Measurements from ENCODE around the gene SH3RF3. TPM values are rescaled to one million over a fixed set of nuclear protein-coding genes. Genes with fewer than 3 reads are reported as not detected.

SH3RF3 gene
- total RNA-seq, 1 donor from 2014 or later = 0.23 TPM

DNA sequence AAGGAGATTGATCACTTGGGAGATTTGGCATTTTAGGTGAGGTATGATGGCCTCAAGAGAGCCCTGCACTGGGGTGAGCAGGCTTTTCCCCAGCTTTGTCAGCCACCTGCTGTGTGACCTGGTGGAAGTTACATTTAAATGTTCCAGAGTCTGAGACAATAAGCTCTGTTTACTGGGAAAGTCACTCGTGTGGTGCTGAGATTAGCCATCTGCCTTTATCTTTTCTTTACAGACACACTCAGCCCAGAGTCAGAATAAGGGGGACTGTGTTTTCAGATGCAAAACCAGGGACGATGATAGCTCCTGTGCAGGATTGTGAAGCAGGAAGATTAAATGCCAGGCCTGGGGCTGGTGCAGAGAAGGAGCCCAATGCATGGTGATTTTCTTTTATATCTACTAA lies 47.9 kb downstream of the SH3RF3 start:
- intact Hi-C loops (cut with micrococcal nuclease) = no loop called here

DNA sequence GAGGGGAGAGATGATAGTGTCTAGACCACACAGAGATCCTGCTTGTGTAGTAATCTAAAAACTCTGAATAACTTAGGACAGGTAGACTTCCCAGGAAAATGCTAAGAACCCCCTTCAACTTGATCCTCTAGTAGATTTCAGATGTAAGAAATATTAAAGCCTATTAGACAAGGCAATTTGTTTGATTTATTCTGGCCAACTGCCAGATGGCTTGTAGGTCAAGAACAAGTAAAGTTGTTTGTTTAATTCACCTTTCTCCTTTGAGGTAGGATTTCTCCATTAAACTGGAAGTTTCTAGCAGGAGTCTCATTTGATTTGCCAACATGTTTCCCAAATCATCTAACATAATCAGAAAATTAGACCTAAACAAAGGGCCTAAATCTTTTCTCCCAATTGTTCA lies 48.6 kb downstream of the SH3RF3 start:
- intact Hi-C loops (cut with micrococcal nuclease) = no loop called here

DNA sequence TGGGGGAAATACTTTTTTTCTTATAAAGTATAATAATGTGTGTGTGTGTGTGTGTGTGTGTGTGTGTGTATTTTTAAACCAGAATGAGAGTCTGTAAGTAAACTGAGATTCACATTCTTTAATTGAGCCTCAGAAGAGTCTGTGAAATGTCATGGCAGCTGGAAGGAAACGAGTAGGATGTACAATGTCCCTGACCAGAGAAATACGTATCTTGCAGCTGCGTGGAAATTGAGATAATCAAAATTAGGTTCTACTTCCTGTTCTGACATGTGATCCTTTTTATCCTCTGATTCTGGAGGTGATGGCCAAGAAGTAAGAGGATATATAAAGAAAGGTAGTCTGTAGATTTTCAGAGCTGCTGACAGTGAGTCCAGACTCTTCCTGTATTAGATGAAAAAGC lies 50.0 kb downstream of the SH3RF3 start:
- intact Hi-C loops (cut with micrococcal nuclease) = no loop called here

DNA sequence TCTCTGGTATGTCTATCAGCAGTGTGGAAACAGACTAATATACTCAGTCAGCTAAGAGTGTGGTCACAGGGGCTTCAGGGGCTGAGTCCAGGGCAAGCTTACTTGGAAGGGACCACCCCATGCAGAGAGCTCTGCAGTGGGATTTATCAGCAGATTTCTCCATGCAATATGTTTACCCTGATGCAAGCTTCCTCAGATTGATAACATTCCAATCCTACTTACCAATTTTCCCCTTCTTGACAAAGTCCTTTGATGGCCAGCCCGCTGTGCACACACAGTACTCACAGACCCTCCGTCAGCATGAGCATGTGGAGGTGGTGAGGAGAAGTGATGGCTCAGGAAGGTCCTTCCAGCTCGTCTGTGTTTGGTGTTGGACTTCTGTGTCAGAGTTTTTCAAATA lies 51.8 kb downstream of the SH3RF3 start:
- intact Hi-C loops (cut with micrococcal nuclease) = no loop called here

DNA sequence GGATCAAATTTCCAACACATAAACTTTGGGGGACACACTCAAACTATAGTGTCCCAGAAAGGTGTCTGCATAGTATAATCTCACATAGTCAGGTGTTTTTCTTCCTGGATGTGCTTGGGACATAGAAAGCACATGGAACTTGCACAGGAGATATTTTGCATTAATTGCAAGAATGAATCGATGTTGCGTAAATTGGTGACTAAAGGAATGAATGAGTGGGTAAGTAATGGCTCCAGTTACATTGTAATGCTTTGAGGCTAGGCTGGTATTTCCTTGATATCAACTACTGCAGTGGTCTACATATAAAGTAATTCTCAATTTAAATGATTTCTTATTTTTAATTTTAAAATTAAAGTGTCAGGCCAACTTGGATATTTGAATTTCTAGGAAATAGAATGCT lies 53.4 kb downstream of the SH3RF3 start:
- intact Hi-C loops (cut with micrococcal nuclease) = no loop called here

DNA sequence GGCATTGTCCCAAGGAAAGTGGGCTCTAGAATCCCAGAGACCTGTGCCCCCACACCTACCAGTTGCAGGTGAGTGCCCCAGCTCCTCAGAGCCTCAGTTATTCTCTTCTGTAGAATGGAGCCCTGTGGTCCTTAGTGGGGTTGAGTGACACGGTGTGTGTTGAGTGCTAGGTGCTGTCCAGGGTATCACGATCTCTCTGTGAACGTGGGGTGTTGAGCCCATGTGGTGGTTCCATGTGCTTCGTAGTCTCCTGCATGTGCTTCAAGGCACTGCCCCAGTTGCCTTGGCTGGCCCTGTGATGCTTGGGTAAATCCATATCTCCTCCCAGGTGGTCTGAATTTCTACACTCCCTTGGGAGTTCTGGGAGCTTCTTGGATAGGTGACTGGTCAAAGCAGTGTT lies 54.9 kb downstream of the SH3RF3 start:
- intact Hi-C loops (cut with micrococcal nuclease) = no loop called here

DNA sequence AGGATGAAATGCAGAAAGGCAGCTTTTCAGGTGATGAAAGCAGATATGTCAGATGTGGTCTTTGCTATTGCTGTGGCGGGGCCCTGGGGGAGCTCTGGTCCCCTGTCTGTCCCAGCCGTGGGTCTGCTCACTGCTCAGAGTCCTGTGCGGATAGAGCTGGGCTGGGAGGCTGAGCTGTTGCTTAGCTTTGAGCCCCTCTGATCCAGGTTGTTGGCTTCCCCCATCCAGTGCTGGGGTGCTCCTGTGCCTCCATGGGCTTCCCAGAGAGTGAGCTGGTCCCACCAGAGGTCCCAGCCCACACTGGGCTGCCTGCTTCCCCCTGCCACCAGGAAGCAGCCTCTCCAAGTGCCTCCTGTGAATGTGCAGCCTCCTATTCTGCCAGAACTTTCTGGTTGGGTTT lies 55.4 kb downstream of the SH3RF3 start:
- intact Hi-C loops (cut with micrococcal nuclease) = no loop called here

DNA sequence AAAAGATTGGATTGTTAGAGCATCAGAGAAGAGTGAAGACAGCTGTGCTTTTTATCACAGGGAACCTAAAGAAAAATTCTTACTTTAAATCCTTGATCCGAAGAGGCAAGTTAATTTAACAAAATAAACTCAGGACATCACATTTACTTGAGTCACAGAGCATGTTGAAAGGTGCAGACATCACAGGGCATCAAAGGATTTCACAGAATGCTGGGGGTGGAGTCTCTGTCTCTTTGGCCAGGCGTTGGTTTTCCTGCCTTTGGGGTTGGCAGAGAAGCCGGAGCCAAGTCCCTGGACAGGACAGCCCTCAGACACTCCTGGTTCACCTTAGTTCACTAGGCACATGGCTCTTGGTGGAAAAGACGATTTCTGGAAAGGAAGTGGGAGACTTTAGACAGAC lies 56.3 kb downstream of the SH3RF3 start:
- intact Hi-C loops (cut with micrococcal nuclease) = no loop called here

DNA sequence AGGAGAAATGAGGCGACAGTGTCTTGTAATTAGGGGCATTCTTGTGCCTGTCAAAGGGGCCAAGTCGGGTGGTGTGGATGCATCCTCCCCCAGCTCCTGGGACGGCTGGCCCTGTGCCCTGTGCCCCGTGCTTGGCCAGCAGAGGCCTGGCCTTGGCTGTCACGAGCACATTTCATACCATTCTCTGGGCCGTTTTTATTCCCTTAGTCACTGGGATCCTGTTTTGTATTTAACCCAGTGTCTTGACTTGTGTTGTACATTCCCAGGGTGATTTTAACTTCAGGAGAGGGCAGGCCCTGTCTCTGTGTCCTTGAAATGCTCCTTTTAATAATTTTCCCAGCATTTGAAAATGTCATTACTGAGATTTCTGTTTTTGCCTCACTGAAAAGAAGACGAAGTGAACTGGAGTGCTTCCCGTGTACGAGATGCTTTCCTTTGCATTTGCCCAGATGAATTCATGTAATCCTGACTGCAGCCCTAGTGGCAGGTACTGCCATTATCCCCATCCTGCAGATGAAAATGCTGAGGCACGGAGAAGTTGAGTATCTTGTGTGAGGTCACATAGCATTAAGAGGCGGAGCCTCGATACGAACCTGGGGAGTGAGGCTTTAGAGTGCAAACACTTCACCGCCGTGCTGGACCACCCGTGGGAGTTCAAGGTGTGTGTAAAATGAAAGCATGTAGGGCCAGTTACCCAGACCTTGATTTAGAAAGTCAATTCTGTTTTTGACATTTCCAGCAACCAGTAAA lies 57.0 kb downstream of the SH3RF3 start:
- intact Hi-C loops (cut with micrococcal nuclease) = no loop called here

DNA sequence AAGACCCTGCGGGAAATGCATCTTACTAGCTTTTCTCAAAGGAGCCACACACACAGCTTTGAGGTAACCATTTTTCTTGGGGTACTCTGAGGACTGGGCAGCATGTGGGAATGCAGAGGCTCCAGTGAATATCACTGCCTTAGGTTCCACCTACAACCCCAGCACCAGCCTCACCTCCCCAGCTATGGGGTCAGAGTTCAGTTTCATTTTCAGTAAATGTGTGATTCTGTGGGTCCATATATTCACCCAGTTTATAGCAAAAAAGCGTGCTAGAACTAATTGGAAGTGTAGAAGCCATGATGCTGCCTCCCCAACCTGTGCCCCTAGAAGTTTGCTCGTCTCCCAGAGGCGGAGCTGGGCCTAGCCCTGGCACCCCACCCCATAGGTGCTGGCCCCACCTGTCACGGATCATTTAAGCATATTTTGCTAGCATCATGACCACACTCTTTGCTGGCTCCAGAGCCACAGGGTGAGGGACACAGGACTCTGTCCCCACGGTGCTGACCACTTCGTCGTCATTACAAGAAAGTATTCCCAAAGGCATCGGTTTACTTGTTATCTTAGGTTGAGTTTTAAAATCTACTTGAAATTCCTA lies 57.7 kb downstream of the SH3RF3 start:
- intact Hi-C loops (cut with micrococcal nuclease) = no loop called here

DNA sequence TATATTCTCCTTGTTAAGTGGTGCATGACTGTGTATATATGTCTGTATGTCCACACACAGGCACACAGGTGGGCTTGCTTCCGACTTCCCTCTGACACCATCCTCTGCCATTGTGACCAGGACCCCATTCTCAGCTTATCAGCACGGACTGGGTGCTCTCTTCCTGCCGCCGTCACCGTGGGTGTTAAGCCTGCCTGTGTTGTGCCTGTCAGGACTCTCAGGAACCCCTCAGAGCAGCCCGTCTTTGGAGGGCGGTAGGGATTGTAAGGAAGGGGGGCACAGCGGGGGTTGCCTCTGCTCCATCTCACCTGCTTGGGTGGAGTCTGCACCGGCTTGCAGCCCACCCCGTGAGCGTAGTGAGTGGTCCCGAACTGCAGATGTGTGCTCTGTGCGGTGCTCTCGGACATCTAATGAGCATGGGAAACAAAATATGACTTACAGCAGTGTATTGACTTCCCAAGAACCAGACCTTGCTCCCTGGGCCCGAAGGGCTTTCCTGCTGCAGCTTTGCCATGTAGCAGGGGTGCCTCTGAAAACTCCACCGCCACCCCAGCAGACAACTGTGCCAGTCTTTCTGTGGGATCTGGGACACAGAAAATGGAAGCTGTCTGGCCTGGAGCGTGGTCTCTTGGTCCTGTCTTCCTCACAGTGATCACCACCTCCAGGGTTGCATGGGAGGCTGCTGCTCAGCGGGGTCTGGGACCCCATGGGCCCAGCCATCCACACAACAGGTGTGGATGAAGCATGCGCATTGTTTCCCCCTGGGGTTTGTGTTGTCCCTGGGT lies 58.9 kb downstream of the SH3RF3 start:
- intact Hi-C loops (cut with micrococcal nuclease) = no loop called here

DNA sequence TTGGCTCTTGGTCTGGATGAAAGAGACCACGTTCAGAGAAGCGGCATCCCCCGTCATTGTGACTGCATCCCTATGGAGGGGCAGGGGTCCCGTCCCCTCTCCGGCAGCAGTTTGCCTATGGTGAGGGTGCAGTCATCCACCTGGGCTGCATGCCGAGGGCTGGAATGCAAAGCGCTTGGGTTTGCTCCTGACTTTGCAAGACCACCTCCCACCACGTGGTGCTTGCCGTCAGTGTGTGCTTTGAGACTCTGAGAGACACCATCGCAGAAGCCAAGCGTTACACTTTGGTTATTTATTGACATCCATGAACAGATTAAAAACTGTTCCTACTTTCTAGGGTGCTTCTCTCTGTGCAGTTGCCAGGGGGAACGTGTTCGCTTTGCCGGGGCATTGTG lies 59.5 kb downstream of the SH3RF3 start:
- intact Hi-C loops (cut with micrococcal nuclease) = no loop called here

DNA sequence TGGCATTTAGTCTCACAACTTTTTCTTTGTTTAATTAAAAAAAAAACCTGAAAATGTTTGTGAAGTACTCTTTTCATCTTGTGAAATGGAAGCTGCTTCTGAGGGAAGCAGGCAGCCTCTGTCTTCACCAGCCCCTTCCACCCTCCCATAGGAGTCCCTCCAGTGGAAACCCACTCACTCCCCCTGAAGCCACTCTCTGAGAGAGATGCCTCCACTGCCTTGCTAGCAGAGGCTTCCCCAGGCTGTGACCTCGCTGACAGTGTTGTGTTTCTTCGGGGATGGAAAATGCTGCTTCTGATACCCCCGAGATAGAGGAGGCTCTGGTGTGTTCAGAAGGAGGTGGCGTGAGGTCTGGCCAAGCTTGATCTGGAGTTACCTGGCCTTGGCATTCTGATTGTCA lies 59.9 kb downstream of the SH3RF3 start:
- intact Hi-C loops (cut with micrococcal nuclease) = no loop called here

DNA sequence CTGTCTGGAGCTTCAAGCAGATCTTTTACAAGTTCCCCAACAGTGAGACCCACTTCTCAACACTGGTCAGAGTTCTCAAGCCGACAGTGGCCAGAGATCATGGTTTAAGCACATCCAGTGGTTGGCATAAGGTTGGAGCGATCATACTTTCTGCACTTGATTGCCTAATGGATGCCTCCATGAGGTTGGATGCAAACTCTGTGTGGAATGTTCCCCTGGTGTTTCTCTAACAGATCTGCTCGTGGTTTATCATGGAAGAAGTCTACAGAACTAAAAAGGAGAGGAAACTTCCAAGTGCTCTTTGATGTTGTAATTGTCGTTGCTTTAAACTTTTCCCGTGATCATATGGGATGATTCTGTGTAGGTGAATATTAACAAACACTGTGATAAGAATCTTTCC lies 60.7 kb downstream of the SH3RF3 start:
- intact Hi-C loops (cut with micrococcal nuclease) = no loop called here

DNA sequence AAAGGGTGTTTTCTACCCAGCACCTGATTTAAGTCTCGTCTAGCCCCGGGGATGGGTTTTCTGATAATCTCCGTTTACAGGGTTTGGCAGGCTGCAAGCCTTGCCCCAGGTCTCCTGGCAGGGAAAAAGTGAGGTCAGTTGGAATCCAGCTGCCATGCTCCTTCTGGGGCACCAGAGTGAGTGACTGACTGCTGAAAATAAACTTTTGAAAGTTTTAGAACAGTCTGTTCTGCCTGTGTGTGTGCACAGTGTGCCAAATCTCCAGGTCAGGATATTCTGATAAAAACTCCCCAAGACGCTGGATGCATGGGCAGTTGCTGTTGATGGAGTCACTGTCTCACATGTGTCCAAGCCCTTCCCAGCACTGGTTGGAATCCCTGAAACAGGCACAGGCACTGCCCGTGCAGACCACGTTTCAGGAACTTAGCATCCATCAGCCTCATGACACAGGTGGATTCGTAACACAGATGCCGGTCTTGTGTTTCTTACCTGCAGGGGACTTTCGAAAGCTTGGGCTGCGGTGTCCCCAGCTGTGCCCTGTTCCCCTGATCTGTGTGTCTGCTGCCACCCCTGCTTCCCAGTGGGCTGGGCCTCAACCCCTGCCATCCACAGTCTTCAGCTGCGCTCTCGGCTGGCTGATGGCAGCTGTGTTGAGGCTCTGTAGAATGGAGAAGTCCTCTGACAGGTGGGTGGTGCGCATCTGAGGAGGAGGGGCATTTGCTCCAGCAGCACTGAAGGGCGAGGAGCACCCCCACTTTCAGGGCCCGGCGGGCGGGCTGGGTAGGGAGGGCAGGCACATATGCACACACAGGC lies 65.0 kb downstream of the SH3RF3 start:
- intact Hi-C loops (cut with micrococcal nuclease) = no loop called here

DNA sequence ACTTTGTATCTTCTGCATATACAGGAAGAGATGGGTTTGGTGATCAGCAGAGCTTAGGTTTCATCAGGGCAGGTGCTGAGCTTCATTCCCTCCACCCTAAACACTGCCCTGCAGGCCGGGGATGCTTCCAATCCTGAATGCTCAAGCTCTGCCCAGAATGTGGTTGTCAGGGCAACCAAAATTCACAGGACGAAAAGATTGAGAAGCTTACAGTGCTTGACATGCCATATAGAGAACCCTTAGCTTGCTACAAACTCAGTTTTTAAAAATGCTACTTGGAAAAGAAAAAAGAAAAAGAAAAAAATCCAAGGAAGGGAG lies 65.6 kb downstream of the SH3RF3 start:
- intact Hi-C loops (cut with micrococcal nuclease) = no loop called here

DNA sequence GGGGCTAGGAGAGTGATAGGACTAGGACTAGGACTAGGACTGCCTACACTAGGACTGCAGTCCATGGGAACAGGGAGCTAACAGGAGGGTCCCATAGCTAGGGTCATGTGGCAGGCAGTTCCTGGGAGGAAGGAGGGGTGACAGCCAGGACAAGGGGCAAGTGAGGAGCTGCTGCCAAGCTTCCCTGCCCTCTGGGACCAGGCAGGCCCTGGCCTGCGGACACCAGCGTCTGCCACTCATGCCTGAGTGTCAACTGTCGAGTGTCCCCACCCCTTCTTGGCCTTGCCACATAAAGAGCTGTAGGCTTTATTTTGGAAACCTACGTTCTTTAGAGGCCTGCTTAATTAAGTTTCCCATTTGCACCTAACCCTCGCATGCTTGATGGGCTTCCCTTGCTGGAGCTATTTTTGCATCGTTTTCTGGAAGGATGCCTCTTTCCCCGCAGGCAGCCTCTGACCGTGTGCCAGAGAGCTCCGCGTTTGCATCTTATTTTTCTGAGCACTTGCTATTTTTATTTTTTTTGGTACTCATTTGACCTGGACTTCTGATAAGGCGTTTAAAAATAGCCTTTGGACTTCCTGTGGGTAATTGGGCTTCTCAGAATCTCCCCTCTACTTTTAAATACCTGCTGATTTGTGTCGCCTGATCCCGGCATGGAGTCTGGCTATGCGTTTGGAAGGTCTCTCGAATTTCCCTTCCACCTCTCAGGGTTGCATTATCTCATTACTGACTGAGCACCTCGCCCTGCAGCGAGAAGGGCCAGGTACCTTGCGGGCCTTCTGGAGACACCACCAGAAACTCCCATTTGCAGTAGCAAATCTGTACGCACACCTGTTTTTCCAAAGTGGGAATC lies 66.4 kb downstream of the SH3RF3 start:
- intact Hi-C loops (cut with micrococcal nuclease) = no loop called here

DNA sequence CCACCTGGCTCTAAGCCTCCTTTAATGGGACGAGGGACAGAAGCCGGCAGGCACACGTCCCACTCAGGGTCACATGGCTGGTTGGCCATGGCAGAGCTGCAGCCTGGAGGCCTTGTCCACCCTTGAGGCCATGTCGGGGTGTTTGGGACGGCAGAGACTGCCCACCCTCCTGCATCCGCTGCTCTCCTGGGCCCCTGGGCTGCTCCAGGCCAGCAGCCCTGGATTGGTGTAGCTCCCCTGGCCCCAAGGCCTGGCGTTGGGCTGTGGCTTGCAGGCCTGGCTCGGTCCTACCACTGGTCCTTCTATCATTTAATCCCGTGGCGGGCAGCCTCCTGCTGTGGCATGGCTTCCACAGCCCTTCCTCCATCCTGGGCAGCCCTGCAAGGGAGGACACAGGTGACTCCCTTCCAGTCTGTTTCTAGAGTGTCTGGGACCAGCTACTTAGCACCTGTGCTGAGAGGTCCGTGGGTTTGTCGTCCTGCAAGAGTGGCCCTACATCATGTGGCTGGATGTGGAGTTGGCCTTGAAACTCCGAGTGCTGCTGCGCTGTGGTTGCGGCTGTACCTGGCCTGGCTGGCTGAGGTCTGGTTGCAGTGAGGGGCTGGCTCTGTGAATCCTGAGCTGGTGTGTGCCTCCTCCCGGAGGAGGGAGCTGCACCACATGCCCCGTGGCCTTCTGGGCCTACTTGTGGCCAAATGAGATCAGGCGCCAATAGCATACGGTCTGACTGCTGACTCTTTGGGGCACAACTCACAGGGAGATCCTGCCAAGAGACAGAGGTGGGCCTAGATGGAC lies 67.3 kb downstream of the SH3RF3 start:
- intact Hi-C loops (cut with micrococcal nuclease) = no loop called here

DNA sequence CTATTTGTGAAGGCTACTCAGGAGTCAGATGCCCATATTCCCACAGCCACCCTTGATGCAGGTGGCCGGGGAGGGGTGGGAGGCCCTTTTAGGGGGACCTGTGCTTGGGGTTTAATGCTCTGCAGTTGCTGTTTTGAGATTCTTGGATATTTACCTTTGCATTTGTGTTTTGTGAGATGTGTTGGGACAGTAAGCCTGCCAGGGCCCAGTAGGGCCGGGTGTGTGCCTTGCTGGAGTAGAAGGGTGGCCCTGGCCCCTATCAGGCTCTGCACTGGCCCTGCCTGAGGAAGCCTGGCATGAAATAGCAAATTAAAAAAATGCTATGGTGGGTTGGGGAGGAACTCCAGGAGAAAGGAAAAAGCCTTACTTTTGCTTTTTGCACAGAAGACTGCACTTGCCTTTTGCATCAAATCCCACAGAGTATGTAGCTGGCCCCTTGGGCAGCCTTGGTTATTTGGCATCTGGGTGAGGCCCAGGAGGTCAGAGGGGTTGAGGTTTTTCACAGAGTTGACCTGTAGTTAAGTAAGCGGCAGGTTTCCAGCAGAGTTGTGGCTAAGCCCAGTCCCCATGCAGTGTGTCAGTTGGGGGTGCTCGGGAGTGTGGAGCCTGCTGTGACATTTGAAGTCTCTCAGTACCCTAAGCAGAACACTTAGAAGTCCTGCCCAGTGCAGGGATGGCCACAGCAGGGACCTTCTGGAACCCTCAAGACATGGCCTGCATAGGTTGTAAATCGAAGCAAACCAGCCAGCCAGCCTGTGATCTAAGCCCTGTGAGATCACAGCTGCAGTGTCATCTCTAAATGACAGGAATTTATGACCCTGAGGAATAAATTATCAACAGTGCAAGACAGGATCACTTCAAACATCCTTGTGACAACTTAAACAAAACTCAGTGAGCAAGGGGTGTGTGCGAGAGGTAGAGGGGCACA lies 68.8 kb downstream of the SH3RF3 start:
- intact Hi-C loops (cut with micrococcal nuclease) = no loop called here

Measured in T-helper 2 cell treated with Interferon-gamma antibody and Interleukin-4, amounts not matched to agents 100 ng/mL and 5 ng/mL, for 36 hours (primary cell).